Measurements from ENCODE around the gene PLEKHA4.
A peak's percentile ranks its signal among the peaks of the same experiment; 100 is the strongest.
"Not testable (repeated sequence)": the region's sequence is repeated elsewhere in the genome, so short reads cannot be mapped to it uniquely, and the experiment has no call there.

PLEKHA4 gene

GRCh38 chr19:48795685-48796070 lies 72.7 kb downstream of the PLEKHA4 start:
- no peak for TF ChIP-seq CTCF (IDR thresholded peaks at IDR 0.05)
- Histone ChIP-seq H3K27ac (peak overlapping the region; percentile 84 to 95), H3K4me3 (no peak overlapping the region)
- no peak for DNase-seq (ENCODE audit: low spot score)

GRCh38 chr19:48795055-48795684 lies 73.2 kb downstream of the PLEKHA4 start:
- Histone ChIP-seq H3K27ac (peak overlapping the region; percentile 84 to 95), H3K4me3 (peak overlapping the region; percentile 74)
- peak; percentile 97 for TF ChIP-seq CTCF (IDR thresholded peaks at IDR 0.05)
- DNase-seq (ENCODE audit: low spot score) = peak; percentile 95

DNA sequence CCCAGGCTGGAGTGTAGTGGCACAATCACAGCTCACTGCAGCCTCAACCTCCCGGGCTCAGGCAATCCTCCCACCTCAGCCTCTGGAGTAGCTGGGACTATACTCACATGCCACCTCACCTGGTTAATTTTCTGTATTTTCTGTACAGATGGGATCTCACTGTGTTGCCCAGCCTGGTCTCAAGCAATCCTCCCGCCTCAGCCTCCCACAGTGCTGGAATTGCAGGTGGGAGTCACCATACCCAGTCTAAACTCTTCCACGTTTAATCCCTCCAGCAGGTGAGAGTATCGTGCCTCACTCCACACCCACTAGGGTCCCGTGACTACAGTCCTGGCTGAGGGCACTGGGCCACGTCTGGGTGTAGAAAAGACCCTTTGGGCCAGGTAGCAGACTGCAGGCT lies 74.1 kb downstream of the PLEKHA4 start:
- TF ChIP-seq CTCF (IDR thresholded peaks at IDR 0.05) = no peak
- no peak for DNase-seq (ENCODE audit: low spot score)
- Histone ChIP-seq H3K4me3 (no peak overlapping the region), H3K27ac (peak overlapping the region; percentile 84 to 95)

DNA sequence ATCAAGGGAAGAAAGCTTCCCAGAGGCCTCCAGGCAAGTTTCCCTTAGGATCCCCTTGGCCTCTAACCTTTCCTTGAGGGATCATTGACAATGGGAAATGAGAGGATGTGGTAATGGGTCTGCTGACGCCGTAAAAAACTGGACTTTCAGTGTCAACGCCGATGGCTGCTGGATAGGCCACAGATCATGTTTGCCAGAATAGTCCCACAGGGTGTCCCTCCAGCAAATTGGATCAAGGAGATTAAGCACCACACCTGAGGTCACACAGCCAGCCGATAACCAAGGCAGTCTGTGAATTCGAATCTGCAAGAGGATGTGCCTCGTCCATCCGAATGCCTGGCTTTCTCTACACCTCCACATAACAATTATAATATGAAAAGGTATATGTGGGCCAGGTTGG lies 75.1 kb downstream of the PLEKHA4 start:
- TF ChIP-seq CTCF (IDR thresholded peaks at IDR 0.05) = no peak

DNA sequence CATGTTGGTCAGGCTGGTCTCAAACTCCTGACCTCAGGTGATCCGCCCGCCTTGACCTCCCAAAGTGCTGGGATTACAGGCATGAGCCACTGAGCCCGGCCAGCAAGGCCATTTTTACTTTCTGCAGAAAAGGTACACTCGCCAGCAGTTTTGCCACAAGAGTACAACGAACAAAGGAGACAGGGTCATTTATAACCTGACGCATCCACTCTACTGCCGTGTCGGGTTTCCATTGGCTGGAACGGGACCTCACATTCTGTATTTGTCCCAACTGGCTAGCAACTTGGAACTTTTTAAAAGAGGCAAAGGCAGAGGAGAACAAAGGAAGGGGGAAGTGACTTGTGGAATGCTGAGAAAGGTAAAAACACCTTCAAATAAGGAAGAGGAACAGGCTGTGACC lies 81.1 kb downstream of the PLEKHA4 start:
- not testable (repeated sequence) for DNase-seq (ENCODE audit: low spot score); H3K4me3 ChIP-seq; H3K27ac ChIP-seq

More for the DNA sequence above, 75.1 kb downstream of the PLEKHA4 start:
- Histone ChIP-seq H3K4me3 (no peak overlapping the region), H3K27ac (no peak overlapping the region)
- DNase-seq (ENCODE audit: low spot score) = no peak
